ENCODE data around the gene OGFOD1. TPM values are rescaled to one million over a fixed set of nuclear protein-coding genes. Genes with fewer than 3 reads are reported as not detected.

Gene OGFOD1
- total and polyA plus RNA-seq, 2 of the 13 experiments (the other 11 are each of a cell fraction or from before 2014, with no cell fraction given) = 35.2 to 81.3 TPM

- TF ChIP-seq HMGXB3 (CRISPR knock-in tag; IDR thresholded peaks at IDR 0.05; ENCODE audit: borderline replicate concordance) = no peak
- no peak for TF ChIP-seq NR2F6 (IDR thresholded peaks at IDR 0.05)
- TF ChIP-seq NR2F6 (CRISPR knock-in tag; IDR thresholded peaks at IDR 0.05) = peak; percentile 43; the same call in 1 of the 2 replicates
- peak; percentile 27; the same call in 1 of the 2 replicates for TF ChIP-seq ZNF460 (CRISPR knock-in tag; IDR thresholded peaks at IDR 0.05; ENCODE audit: borderline replicate concordance)
- TF ChIP-seq ZMYM3 (CRISPR knock-in tag; IDR thresholded peaks at IDR 0.05) = peak; percentile 49; the same call in 1 of the 2 replicates
- no peak for TF ChIP-seq ARID5B (CRISPR knock-in tag; IDR thresholded peaks at IDR 0.05)
- TF ChIP-seq, protein P1, sequence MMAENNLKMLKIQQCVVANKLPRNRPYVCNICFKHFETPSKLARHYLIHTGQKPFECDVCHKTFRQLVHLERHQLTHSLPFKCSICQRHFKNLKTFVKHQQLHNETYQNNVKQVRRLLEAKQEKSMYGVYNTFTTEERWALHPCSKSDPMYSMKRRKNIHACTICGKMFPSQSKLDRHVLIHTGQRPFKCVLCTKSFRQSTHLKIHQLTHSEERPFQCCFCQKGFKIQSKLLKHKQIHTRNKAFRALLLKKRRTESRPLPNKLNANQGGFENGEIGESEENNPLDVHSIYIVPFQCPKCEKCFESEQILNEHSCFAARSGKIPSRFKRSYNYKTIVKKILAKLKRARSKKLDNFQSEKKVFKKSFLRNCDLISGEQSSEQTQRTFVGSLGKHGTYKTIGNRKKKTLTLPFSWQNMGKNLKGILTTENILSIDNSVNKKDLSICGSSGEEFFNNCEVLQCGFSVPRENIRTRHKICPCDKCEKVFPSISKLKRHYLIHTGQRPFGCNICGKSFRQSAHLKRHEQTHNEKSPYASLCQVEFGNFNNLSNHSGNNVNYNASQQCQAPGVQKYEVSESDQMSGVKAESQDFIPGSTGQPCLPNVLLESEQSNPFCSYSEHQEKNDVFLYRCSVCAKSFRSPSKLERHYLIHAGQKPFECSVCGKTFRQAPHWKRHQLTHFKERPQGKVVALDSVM (CRISPR knock-in tag; IDR thresholded peaks at IDR 0.05) = peak; percentile 91
- TF ChIP-seq ZNF687 (CRISPR knock-in tag; IDR thresholded peaks at IDR 0.05) = no peak
- 0 out of 2 replicates have a peak, but pooled peaks have one; percentile 17 for TF ChIP-seq SALL1 (CRISPR knock-in tag; IDR thresholded peaks at IDR 0.05)
- TF ChIP-seq ZNF12 (CRISPR knock-in tag; IDR thresholded peaks at IDR 0.05) = no peak
- no peak for TF ChIP-seq KAT7 (CRISPR knock-in tag; IDR thresholded peaks at IDR 0.05; ENCODE audit: borderline replicate concordance)
- no peak for TF ChIP-seq MED1 (CRISPR knock-in tag; IDR thresholded peaks at IDR 0.05)
Observed at GRCh38 chr16:56417138-56417537, 34.2 kb upstream of the OGFOD1 start (continued).

Measured in HepG2 (cell line).